GM12865 (cell line): ENCODE data around the gene DUSP9.

Experiments
- DNase-seq: peaks from one replicate; pipeline ENCODE4 v3.0.0; 2010; ENCODE audit warnings: low read depth
- H3K4me3 ChIP-seq: 2 replicates; pipeline ENCODE4 v1.5.1; 2011; ENCODE audit warnings: mild to moderate bottlenecking, low read depth, low read length, control low read depth
- CTCF ChIP-seq: IDR thresholded peaks from 2 replicates; pipeline ENCODE4 v1.5.1; 2011; ENCODE audit warnings: low read length, control low read depth, low read depth, inconsistent platforms; ENCODE audit not compliant: insufficient read depth; ENCODE audit errors: missing control alignments

Gene DUSP9

GRCh38 chrX:153640045-153640686, 6.8 kb upstream of the DUSP9 start:
- DNase-seq: no peak
- no peak overlapping the region for H3K4me3 ChIP-seq
- TF ChIP-seq CTCF: no peak

GRCh38 chrX:153640736-153641575, 6.0 kb upstream of the DUSP9 start:
- TF ChIP-seq CTCF: no peak
- no peak overlapping the region for H3K4me3 ChIP-seq
- no peak for DNase-seq

- TF ChIP-seq CTCF: no peak
- H3K4me3 ChIP-seq: no peak overlapping the region
- no peak for DNase-seq
These were observed 5.4 kb upstream of the DUSP9 start for GRCh38 chrX:153641627-153642026.

GRCh38 chrX:153642051-153642654, 4.8 kb upstream of the DUSP9 start:
- no peak for DNase-seq
- no peak overlapping the region for H3K4me3 ChIP-seq
- TF ChIP-seq CTCF: no peak

GRCh38 chrX:153642655-153643430, 4.2 kb upstream of the DUSP9 start:
- H3K4me3 ChIP-seq: no peak overlapping the region
- TF ChIP-seq CTCF: no peak
- DNase-seq: no peak

GRCh38 chrX:153643431-153644351, 3.3 kb upstream of the DUSP9 start:
- H3K4me3 ChIP-seq: no peak overlapping the region
- TF ChIP-seq CTCF: peak; percentile 7
- no peak for DNase-seq
